BLaER1 treated with 17β-estradiol and CSF1 and Interleukin-3, amounts not matched to agents 10 nM and 100 nM (cell line): ENCODE data around the gene CFI.
"Not testable (repeated sequence)": the region's sequence is repeated elsewhere in the genome, so short reads cannot be mapped to it uniquely, and the experiment has no call there.

Experiments
- H3K27ac ChIP-seq, 11 experiments: shearing (Covaris generic); formaldehyde crosslinking; 2 replicates each; pipeline ENCODE4 v1.8.1; 2022
- H3K27me3 ChIP-seq, 11 experiments: shearing (Covaris generic); formaldehyde crosslinking; 2 replicates each; pipeline ENCODE4 v1.8.1; 2022
- H3K36me3 ChIP-seq, 11 experiments: shearing (Covaris generic); formaldehyde crosslinking; 2 replicates each; pipeline ENCODE4 v1.8.1; 2022
- H3K4me1 ChIP-seq, 10 experiments: shearing (Covaris generic); formaldehyde crosslinking; 2 replicates each; pipeline ENCODE4 v1.8.1; 2022
- H3K4me2 ChIP-seq, 11 experiments: shearing (Covaris generic); formaldehyde crosslinking; 2 replicates each; pipeline ENCODE4 v1.8.1; 2022
- H3K4me3 ChIP-seq, 10 experiments: shearing (Covaris generic); formaldehyde crosslinking; 2 replicates each; pipeline ENCODE4 v1.8.1; 2022
- H3K9ac ChIP-seq, 11 experiments: shearing (Covaris generic); formaldehyde crosslinking; 2 replicates each; pipeline ENCODE4 v1.8.1; 2022
- H3K9me3 ChIP-seq, 11 experiments: shearing (Covaris generic); formaldehyde crosslinking; replicated peaks in 1 of 11; 2 replicates each; pipeline ENCODE4 v1.8.1; 2022
- H4K20me1 ChIP-seq, 11 experiments: shearing (Covaris generic); formaldehyde crosslinking; 2 replicates each; pipeline ENCODE4 v1.8.1; 2022
- Cebpa-rat ChIP-seq, 11 experiments: shearing (Covaris generic); IDR thresholded peaks; 2 replicates each; pipeline ENCODE4 v1.8.1; 2022

The CFI gene

DNA sequence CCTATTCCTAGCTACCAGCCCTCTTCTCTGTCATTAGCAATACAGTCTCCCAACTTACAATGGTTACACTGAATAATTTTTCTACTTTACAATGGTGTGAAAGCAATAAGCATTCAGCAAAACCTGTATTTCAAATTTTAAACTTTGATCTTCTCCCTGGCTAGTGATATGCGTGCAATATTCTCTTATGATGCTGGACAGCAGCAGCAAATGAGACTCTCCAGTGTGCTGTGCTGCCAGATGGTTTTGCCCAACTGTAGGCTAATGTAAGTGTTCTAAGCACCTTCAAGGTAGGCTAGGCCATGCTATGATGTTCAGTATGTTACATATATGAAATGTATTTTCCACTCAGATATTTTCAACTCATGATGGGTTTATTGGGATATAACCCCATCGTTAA, 7.9 kb upstream of the CFI start:
- peaks cover 3 to 8% (median 5%) of the 10 kb centered on the region in 10 experiments; a peak in 15 of 20 replicates for H3K4me1 ChIP-seq
- no peak for TF ChIP-seq Cebpa-rat (IDR thresholded peaks at IDR 0.05)
- no peak overlapping the region for H3K4me2 ChIP-seq
- no peaks in the 10 kb centered on the region for H3K27me3 ChIP-seq
- H3K9me3 ChIP-seq: no peaks in the 10 kb centered on the region
- no peak overlapping the region for H3K9ac ChIP-seq
- no peaks in the 10 kb centered on the region for H3K36me3 ChIP-seq
- no peaks in the 10 kb centered on the region for H4K20me1 ChIP-seq
- no peak overlapping the region for H3K4me3 ChIP-seq
- no peak overlapping the region for H3K27ac ChIP-seq

DNA sequence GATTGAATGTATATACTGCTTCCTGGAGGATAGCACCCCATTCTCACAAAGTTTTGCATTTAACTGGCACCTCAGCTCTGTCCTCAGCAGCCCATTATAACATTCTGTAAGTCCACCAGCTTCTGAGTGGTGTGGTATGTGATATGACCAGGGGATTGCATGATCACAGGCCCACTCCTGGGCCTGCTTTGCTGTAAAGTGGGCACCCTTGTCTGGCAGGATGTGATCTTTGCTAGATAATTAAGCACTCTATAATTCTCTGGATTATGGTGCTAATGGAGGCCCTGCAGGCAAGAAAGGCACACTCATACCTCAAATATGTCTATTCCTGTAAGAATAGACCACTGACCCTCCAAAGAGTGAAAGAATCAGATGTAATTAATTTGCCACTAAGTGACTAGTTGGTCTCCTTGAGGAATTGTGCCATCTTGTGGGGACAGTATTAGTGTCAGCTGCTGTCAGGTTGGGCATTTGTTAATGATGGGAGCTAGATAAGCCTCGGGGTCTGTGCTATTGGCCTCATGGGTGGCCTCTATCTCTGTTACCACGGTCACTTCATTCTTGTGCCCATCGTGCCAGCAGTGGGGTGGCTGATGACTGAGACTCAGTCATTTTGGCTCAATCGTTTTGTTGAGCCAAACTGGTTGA, 2.2 kb upstream of the CFI start:
- H3K27ac ChIP-seq: no peak overlapping the region
- no peaks in the 10 kb centered on the region for H3K27me3 ChIP-seq
- H3K4me1 ChIP-seq: peaks cover 0 to 4% (median 0%) of the 10 kb centered on the region in 10 experiments; a peak in 1 of 20 replicates
- H3K9me3 ChIP-seq: no peaks in the 10 kb centered on the region
- no peaks in the 10 kb centered on the region for H3K36me3 ChIP-seq
- H3K4me3 ChIP-seq: no peak overlapping the region
- no peak overlapping the region for H3K9ac ChIP-seq
- no peak for TF ChIP-seq Cebpa-rat (IDR thresholded peaks at IDR 0.05)
- H4K20me1 ChIP-seq: no peaks in the 10 kb centered on the region
- H3K4me2 ChIP-seq: no peak overlapping the region

DNA sequence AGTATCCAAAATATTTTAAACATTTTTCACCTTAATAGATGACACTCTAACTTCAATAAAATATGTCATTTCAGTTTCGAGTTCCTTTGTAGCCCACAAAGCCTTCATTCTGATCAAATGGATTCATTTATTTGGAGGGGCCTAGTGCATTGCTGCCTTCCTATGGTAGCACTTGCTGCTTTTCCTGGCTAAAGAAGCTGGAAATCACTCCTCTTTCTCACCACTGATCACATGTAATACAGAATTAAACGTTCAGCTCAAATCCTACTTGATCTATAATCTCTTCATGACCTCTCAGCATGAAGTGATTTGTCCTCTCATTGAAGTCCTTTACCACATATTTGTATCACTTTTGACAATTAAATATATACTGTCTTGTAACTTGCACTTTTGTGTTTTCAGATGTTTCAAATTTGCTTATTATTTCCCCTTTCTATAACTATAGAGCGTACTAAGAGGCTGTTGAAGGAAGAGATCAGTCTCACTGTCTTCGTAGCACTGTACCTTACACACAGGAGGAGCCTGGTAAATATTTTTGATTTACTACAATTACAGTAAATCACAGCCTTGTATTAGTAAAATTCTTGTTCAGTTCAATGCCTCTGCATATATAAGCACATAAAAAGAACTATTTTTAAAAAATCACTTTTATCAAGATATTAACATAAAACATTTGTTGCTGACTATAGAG, 555 bp downstream of the CFI start:
- Histone ChIP-seq H3K36me3 (no peaks in the 10 kb centered on the region), H3K27me3 (no peaks in the 10 kb centered on the region), H3K9ac (no peak overlapping the region), H3K4me3 (no peak overlapping the region), H3K27ac (no peak overlapping the region), H3K9me3 (peaks cover 5 to 16% (median 10%) of the 10 kb centered on the region in 11 experiments; a peak in 20 of 22 replicates), H3K4me2 (no peak overlapping the region), H4K20me1 (no peaks in the 10 kb centered on the region), H3K4me1 (peaks cover 0 to 4% (median 0%) of the 10 kb centered on the region in 10 experiments; a peak in 1 of 20 replicates)
- TF ChIP-seq Cebpa-rat (IDR thresholded peaks at IDR 0.05): no peak

- TF ChIP-seq Cebpa-rat (IDR thresholded peaks at IDR 0.05): no peak
- no peaks in the 10 kb centered on the region for H4K20me1 ChIP-seq
- no peak overlapping the region for H3K4me3 ChIP-seq
- H3K27me3 ChIP-seq: no peaks in the 10 kb centered on the region
- no peak overlapping the region for H3K27ac ChIP-seq
- no peak overlapping the region for H3K9ac ChIP-seq
- 0 out of 20 replicates have a peak, but pooled peaks cover 0 to 4% (median 0%) of the 10 kb centered on the region in 10 experiments for H3K4me1 ChIP-seq
- no peak overlapping the region for H3K4me2 ChIP-seq
- peaks cover 19 to 38% (median 26%) of the 10 kb centered on the region in 11 experiments; a peak in 21 of 22 replicates for H3K9me3 ChIP-seq
- no peaks in the 10 kb centered on the region for H3K36me3 ChIP-seq
These were observed 2.9 kb downstream of the CFI start for GRCh38 chr4:109798866-109799265.

- Histone ChIP-seq H3K9ac (no peak overlapping the region), H3K27ac (no peak overlapping the region), H3K36me3 (no peaks in the 10 kb centered on the region), H3K27me3 (no peaks in the 10 kb centered on the region), H3K4me3 (no peak overlapping the region), H3K4me1 (no peaks in the 10 kb centered on the region), H3K4me2 (no peak overlapping the region), H3K9me3 (peaks cover 19 to 43% (median 27%) of the 10 kb centered on the region in 11 experiments; a peak in 21 of 22 replicates), H4K20me1 (no peaks in the 10 kb centered on the region)
- no peak for TF ChIP-seq Cebpa-rat (IDR thresholded peaks at IDR 0.05)
These were observed 6.7 kb downstream of the CFI start for GRCh38 chr4:109795059-109795458.

GRCh38 chr4:109787807-109788206, 14.0 kb downstream of the CFI start:
- Histone ChIP-seq H3K27me3 (no peaks in the 10 kb centered on the region), H3K9me3 (no peaks in the 10 kb centered on the region), H3K4me3 (no peak overlapping the region), H3K4me2 (no peak overlapping the region), H3K36me3 (no peaks in the 10 kb centered on the region), H3K9ac (no peak overlapping the region), H3K27ac (no peak overlapping the region), H3K4me1 (no peaks in the 10 kb centered on the region), H4K20me1 (no peaks in the 10 kb centered on the region)
- no peak for TF ChIP-seq Cebpa-rat (IDR thresholded peaks at IDR 0.05)

GRCh38 chr4:109786846-109787245, 15.0 kb downstream of the CFI start:
- Histone ChIP-seq H3K27me3 (no peaks in the 10 kb centered on the region), H3K9me3 (no peaks in the 10 kb centered on the region), H3K4me2 (no peak overlapping the region), H4K20me1 (no peaks in the 10 kb centered on the region), H3K27ac (no peak overlapping the region), H3K36me3 (no peaks in the 10 kb centered on the region), H3K9ac (no peak overlapping the region), H3K4me3 (no peak overlapping the region), H3K4me1 (no peaks in the 10 kb centered on the region)
- no peak for TF ChIP-seq Cebpa-rat (IDR thresholded peaks at IDR 0.05)

DNA sequence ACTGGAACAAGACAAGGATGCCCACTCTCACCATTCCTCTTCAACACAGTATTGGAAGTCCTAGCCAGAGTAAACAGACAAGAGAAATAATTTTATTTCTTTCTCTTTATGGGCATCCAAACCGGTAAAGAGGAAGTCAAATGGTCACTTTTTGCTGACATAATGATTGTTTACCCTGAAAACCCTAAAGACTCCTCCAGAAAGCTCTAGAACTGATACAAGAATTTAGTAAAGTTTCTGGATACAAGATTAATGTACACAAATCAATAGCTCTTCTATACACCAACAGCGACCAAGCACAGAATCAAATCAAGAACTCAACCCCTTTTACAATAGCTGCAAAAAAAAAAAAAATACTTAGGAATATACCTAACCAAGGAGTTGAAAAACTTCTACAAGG, 19.7 kb downstream of the CFI start:
- H3K9ac ChIP-seq, H3K4me1 ChIP-seq, H3K36me3 ChIP-seq, H3K4me2 ChIP-seq, H3K27me3 ChIP-seq, H4K20me1 ChIP-seq, H3K27ac ChIP-seq, H3K9me3 ChIP-seq, H3K4me3 ChIP-seq: not testable (repeated sequence)

DNA sequence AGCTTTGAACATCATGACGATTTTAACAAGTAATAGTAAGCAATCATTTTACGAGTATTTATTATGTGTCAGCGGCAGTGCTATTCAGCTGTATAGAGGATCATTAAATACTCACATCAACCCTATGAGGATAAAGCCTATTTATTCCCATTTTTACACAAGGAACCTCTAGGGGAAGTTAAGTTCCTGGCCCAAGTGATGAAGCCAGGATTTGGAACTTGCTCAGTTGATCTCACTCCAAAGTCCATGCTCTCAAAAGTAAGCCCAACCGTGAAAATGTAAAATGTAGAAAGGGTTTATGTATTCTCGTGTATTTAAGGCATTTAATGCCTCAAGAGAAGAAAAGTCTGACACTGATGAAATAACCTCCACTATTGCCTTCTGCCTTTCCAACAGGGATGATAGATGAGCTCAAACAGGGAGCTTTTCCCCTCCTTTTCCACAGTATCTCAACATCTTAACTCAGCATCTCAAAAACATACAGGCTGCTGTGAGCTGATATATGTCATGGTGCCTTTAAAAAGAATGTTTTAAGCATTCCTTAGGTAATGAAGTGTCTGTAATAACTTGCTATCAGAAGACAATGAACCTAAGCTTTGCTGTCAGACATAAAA, 36.9 kb downstream of the CFI start:
- no peaks in the 10 kb centered on the region for H3K36me3 ChIP-seq
- H3K4me2 ChIP-seq: no peak overlapping the region
- no peaks in the 10 kb centered on the region for H3K27me3 ChIP-seq
- no peaks in the 10 kb centered on the region; a peak in 1 of 22 replicates for H3K9me3 ChIP-seq
- H3K4me1 ChIP-seq: no peaks in the 10 kb centered on the region
- TF ChIP-seq Cebpa-rat (IDR thresholded peaks at IDR 0.05): no peak
- H3K27ac ChIP-seq: no peak overlapping the region
- H3K9ac ChIP-seq: no peak overlapping the region
- no peak overlapping the region for H3K4me3 ChIP-seq
- H4K20me1 ChIP-seq: no peaks in the 10 kb centered on the region
